ENCODE measurements around the gene HAGHL.
"Not testable (repeated sequence)": the region's sequence is repeated elsewhere in the genome, so short reads cannot be mapped to it uniquely, and the experiment has no call there.

The HAGHL gene

DNA sequence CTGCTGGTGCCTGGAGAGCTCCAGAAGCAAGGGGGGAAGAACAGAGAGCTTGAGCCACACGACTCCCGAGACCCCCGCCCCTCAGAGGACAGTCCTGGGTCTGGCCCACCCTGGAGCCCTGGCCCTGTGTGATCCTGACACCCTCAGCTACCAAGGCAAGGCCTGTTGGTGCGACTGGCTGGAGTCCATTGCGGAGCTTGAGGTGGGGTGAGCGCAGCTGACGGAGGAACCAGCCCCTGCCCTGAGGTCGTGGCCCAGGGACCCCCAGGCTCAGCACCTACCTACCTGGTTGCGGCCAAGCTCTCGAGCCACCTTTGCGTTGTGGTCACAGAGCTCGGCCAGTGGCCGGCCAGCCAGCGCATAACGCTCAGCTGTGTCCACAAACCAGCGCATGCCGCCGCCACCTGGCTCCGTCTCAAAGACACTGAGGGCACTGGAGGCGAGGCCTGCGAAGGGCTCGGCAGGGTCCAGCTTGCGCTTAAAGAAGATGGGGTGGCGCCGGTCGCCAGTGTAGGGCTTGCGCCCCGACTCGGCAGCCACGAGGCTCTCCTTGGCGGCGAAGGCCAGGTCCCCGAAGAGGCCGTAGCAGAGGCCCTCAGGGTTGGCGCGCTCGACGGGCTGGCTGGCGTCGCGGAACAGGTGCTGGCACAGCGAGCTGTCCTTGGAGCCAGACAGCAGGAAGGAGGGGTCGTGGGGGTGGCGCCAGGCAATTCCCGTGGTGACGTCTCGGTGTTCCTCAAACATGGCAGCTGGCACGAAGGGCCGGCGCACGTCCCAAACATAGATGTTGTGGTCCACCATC is 40.2 kb upstream of the HAGHL start:
- no peak for DNase-seq (ENCODE audit: low read depth in 2 of 3, low spot score in 1 of 3)

DNA sequence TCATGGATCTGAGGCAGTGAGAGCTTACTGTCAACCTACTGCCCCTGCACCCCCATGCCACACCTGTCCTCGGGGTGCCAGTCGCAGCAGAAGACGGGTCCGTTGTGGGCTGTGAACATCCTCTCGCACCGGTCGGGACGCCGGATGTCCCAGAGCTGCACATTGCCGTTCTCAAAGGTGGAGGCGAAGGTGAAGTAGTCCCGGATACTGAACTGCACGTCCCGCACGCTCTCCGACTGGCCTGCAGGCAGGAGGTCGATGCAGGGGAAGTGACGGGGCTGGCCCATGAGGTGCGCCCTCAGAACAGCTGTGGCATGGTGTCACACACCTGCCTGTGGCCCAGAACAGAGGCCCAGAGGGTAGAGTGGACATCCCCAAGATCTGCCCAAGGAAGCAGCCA is 39.4 kb upstream of the HAGHL start:
- no peak for DNase-seq (ENCODE audit: low read depth in 2 of 3, low spot score in 1 of 3)

DNA sequence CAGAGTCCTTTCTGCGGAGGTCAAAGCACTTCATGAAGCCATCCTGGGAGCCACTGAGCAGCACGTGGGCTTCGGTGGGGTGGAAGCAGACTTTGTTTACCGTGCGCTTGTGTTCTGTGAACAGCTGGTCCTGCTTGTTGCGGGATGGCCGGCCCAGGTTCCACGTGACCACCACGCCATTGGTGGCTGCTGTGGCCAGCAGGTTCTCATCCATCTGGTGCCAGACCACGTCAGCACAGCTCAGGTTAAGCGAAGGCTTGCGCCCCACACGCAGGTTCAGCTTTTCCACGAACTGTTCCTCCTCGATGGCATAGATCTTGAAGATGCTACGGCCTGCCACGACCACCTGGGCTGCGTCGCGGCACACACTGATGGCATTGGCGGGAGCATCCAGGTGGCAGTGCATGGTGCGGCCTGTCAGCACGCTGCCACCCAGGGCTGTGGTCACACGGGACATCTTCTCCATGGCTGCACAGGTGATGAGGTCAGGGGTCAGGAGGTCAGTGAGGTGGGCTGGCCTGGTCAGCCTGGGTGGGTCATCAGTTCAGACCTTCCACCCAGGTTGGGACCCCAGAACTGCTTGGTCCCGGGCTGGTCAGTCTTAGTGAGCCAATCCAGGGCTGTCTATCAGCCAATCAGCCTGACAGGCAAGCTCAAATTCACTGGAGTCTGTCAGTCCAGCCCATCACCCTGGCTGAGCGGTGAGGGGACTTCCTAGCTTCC is 37.6 kb upstream of the HAGHL start:
- DNase-seq (ENCODE audit: low read depth in 2 of 3, low spot score in 1 of 3) = no peak

DNA sequence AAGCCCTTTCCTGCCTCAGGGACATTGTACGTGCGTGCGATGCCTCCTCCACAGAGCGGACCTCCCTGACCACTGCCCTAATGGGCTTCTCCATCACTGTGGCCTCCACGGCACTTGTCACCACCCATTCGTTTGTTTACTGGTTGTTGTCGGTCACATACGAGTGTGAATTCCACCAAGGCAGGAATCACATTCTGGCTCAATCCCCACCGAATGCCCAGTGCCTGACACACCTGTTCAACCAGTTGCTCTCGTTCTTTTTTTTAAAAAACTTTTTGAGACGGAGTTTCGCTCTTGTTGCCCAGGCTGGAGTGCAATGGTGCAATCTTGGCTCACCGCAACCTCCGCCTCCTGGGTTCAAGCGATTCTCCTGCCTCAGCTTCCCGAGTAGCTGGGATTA is 35.7 kb upstream of the HAGHL start:
- DNase-seq (ENCODE audit: low read depth in 2 of 3, low spot score in 1 of 3) = not testable (repeated sequence)

DNA sequence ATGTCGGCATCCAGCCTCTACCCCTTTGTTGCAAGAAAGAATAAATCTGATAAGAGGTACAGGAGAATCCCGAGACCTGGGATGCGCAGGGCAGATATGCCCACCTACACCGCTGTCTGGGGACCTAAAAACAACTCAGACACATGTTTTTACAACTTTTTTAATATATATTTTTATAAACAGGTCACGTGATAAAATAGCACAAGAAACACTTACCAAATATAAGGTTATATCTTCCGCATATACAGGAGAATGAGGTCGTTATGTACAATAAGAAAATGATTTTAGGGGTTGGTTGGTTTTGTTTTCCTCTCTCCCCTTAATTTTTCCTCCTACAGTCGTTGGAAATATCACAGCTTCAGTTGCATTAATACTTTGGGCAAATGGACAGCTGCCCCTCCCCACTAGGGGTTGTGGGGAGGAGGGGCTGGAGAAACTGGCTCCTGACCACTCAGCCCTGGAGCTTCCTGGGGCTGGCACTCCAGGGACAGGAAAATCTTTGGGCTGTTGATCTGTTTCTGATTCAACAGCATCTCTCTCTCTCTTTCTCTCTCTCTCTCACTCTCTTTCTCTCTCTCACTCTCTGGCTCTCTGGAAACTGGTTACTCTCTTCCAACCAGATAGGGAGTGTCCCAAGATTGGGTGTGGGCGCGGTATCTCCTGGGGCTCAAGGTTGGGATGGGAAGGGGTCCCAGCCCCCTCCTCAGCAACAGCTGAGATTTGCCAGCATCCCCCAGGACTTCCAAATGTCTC is 34.4 kb upstream of the HAGHL start:
- DNase-seq (ENCODE audit: low read depth in 2 of 3, low spot score in 1 of 3) = no peak

DNA sequence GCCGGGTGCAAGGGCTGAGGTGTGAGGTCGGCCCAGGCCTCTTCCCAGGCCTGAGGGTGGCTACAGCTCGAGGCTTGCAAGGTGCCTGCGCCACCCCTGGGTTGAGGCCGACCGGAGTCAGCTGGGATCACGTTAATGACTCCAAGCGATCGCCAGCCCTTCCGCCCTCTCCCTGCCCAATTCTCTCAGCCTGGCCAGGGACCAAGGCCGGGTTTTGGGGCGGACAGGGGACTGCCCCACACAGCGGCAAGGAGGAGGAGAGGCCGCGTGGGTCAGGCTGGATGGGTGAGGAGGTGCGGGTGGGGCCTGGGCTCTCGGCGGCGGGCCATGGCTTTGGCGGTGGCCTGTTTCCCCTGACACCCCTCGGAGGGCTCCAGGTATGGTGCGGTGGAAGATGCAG is 33.5 kb upstream of the HAGHL start:
- no peak for DNase-seq (ENCODE audit: low read depth in 2 of 3, low spot score in 1 of 3)

DNA sequence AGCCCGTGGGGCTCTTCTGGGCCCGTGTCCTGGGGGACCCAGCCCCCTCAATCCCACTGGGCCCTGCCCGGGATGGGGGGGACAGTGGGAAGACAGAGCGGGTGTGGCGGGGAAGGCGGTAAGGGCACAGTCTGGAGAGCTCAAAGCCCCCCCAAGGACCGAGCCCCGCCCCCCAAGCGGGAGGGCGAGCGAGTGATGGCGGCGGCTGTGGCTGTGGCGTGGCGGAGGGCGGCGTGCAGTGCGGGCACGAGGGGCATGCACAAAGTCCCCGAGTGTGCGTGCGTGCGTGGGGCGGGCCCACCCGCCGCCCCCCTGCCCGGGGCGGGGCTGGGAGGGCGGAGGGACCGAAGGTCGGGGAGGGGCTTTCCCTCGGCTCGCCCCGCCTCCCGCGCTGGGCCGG is 33.1 kb upstream of the HAGHL start:
- no peak for DNase-seq (ENCODE audit: low read depth in 2 of 3, low spot score in 1 of 3)

DNA sequence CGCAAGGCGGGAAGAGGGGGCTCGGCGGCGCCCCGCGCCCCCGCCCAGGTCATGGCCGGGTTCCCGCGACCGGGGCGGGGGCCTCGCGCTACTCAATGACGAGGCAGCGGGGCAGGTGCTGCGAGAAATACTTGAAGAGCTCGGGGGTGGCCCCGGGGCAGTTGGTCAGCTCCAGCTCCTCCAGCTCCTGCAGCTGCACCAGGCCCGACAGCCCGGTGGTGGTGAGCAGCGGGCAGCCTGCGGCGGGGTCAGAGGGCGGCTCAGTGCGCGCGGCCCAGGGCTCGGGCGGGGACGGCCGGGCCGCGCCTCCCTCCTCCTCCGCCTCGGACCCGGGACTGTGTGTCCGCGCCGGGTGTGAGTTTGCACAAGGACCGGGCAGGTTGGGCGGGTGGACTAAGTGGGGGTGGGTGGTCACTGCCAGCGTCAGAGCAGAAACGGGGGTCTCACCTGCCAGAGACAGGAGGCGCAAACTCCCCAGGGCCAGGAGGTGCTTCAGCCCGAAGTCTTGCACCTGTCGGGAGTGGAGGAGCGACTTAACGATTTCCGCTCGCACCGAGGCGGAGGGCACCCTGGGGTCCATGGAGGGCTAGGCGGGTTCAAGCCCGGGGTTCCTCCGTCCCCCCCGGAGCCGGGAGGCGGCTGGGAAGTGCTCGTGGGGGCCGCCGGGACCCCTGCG is 32.6 kb upstream of the HAGHL start:
- DNase-seq (ENCODE audit: low read depth in 2 of 3, low spot score in 1 of 3) = no peak

DNA sequence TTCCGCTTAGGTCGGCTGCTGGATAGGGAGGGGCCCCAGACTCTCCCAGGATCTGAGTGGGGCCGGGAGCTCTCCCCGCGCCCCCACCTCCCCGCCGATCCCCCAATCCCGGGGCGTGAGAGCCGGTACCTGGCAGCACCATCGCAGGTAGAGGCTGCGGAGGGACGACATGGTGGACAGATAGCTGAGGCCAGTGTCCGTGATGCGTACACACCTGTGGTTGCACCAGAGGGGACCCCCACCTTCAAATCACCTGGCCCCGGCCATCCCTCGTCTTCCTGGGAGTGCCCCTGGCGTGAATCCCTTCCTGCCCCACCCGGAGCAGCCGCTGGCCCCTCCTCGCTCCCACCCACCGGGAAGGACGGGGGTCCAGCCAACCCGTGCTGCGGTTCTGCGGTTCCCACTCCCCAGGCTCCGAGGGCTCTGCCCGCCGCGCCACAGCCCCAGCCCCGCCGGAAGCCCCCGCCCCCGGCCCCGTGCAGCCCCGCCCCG is 32.0 kb upstream of the HAGHL start:
- no peak for DNase-seq (ENCODE audit: low read depth in 2 of 3, low spot score in 1 of 3)

DNA sequence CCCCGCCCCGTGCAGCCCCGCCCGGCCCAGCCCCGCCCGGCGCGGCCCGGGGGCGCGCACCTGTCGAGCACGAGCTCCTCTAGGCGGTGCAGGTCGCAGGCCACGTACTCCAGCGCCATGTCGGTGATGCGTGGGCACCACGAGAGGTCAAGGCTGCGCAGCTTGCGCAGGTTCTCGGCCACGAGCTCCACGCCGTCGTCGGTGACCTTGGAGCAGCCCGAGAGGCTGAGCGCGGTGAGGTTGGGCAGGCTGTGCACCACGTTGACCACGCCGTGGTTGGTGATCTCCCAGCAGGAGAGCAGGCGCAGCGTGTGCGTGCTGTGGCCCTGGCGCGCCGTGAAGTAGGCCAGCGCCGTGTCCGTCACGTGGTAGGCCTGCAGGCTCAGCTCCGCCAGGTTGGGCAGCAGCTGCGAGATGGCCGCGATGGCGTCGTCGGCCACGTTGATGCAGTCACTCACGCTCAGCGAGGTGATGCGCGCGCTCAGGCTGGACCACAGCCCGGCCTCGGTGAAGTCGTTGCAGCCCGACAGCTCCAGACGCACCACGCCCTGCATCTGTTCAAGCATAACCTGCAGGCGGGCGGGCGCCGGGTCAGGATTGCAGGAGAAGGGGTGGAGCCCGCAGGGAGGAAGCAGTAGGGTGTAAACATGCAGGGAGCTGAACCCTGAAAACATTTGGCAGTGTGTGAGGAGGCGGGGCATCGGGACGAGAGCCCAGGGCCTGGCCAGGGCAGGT is 31.4 kb upstream of the HAGHL start:
- peak; percentile 40 to 60 (median 53) for DNase-seq (ENCODE audit: low read depth in 2 of 3, low spot score in 1 of 3)

DNA sequence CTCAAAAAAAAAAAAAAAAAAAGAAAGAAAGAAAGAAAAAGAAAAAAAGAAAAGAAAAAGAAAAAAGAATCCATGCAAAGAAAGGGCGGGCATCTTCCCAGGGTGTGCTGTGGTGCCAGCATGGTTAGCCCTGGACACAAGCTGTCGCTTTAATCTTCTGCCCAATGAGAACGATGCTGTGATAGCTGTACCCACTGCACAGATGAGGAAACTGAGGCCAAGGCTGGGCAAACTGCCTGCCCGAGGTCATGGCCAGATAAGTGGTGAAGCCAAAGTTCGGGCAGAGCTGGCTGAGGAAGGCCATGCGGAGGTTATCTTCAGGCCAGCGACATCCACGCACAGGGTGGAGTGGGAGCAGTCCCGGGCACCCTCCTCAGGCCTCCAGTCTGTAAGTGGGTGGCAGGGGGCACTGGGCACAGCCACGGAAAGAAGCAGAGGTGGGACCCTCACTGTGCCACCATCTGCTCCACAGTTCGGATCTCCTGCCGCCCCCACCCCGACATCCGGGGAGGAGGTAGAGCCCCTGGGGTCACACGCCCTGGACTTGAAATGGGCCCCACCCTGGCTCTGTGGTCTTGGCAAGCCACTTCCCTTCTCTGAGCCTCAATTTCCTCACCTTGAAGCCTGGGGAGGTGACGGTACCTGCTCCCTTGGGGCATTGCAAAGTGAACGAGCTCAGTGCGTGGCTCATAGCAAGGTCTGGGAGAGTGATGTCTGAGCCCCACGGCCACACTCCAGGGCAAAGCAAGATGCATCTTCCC is 27.8 kb upstream of the HAGHL start:
- DNase-seq (ENCODE audit: low read depth in 2 of 3, low spot score in 1 of 3) = no peak

DNA sequence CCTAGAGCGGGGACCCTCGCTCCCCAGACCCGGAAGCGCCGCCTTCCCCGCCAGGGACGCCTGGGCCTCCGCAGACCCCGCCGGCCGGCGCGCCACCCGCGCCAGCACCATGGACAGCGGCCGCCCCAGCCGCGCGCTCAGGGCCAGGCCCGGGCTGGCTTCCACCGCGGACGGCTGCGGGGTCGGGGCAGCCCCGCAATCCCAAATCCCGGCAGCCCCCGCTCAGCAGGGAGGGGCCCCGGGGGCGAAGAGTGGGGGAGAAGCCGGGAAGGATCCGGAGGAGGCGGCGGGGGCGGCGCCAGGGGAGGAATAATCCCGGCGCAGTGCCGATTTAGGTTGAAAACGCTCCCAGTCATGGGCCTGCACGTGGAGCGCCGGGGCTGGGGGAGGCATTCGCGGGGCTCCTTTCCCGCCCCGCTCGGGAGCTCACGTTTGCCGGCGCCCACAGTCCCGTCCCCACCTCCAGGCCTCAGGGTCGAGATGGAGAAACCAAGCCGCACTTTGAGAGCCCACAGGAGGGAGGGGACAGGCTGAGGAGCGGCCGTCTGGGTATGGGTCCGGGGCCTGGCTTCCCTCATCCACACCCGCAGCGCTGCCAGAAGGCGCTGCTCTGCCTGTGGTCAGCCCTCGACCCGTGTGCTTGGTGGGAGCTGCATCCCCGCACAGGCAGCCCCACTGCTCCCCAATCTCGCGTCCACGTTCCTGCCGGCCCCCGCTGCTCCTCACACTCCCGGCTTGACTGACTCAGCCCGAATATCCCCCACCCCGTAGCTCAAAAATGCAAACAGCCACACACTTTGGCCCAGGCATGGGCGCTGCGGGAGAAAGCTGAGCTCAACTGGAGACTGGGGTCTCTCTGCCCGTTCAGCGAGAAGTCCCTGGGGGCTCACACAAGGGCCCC is 26.0 kb upstream of the HAGHL start:
- DNase-seq (ENCODE audit: low read depth in 2 of 3, low spot score in 1 of 3) = no peak

DNA sequence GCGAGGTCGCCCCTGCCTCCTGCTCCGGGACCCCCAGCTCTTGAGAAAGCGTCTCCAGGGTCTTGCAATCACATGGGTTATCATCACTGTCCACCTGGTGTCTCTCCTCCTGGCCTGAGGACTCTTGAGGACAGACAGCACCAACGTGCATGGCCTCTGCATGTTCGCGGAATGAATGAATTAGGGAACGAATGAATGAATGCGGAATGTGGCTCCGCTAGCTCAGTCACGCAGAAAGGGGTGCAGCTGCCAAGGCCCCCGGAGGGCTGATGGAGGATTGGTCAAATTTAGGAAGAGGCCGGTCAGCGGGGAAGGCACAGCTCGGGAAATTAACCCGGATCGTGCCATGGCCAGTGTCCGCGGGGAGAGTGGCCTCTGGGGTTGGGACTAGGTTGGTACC is 24.6 kb upstream of the HAGHL start:
- no peak for DNase-seq (ENCODE audit: low read depth in 2 of 3, low spot score in 1 of 3)

DNA sequence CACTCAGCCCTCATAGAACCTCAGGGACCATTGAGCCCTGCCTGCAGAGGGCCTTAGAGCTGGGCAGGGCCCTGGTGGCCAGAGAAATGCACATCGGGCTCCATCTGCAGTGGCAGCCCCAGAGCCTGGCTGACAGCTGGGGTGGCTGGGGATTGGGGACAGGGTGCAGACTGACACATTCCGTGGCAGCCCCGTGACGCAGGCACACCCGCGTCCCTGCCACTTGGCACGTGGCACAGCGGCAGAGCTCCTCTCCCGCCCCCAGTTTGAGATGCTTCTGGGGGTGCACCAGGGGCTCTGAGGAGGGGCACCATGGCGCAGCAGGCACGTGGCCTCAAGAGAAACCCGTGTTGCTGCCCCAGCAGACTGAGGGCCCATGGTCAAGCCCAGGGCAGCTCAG is 23.5 kb upstream of the HAGHL start:
- no peak for DNase-seq (ENCODE audit: low read depth in 2 of 3, low spot score in 1 of 3)

DNA sequence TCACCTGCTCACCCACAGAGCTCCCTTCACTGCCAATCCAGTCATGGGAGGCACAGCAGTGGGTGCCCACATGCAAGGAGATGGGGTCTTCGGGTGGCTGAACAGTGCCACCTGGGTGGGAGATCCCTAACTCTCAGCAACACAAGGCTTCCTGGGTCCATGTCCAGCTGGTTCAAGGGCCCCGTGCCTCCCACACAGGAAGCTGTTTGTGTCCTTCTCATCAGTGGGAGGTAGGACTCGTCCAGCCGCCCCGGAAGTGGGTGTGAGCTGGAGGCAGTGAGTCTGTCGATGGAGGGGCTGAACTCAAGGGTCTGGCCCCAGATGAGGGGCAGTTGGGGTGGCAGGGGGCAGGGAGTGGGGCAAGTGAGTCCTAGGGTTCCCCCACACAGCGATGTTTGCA is 22.9 kb upstream of the HAGHL start:
- DNase-seq (ENCODE audit: low read depth in 2 of 3, low spot score in 1 of 3) = no peak

DNA sequence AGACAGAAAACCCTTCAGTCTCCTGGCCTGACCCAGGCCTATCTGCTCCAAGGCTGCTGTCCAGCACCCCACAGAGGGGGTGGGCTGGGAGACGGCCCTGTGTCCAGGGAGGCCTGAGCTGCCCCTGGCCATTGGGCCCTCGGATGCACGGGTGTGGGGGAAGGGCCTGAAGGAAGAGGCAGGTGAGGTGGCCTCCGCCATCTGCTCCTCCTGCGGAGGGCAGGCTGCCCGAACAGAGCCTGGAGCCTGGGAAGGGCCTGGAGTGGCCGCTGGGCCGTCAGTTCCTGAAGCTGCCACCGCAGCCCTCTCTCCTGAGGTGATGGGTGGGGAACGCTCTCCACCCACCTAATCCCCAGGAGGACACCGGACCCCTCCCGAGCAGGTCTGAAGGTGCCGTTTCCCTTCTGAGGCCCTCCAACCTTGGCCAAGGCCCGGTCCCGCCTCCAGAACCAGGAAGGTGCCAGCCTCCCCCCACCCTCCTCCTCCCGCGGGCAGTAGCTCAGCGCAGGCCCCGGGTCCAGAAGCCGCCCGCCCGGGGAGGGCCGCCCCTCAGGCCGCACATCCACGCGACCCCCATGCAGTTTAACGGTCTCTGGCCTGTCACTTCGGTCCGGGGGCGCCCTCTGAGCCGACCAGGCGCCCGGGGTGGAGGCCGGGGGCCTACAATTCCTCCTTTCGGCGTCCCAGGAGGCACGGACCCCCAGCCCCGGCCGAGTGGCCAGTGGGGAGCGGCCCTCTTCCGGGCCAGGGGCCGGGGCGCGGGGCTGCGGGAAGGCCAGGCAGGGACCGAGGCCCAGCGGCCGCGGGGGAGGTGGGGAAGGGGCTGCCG is 22.1 kb upstream of the HAGHL start:
- DNase-seq (ENCODE audit: low read depth in 2 of 3, low spot score in 1 of 3) = no peak

DNA sequence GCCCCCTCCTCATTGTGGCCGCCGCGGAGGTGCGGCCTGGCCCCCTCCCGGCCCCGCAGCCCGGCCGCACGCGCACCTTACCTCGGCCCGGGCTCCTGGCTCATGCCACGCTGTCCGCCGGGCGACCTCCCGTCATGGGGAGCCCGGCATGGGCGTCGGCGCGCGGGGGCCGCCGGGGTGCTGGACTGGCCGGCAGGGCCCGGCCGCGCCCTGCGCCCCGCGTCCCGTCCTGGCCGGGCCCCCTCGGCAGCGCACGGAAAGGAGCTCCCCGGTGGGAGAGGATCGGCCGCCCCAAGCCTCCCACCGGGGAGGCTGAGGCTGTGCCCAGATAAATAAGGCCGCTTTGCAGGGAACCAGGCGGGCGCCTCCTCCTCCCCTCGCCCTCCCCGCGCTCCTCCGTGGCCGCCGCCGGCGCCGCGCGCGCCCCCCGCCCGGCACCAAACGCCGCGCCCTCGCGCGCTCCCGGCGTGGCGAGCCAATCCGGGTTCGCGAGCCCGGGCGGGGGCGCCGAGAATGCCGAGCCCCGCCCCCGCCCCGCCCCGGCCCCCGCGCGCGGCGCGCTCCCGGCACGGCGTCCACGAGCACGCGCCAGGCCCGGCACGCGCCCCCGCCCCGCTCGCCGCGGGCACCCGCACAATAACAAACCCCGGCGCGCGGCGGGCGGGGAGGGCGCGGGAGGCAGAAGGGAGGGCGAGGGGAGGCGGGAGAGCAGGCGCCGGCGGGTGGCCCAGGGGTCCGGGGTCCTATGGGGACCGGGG is 21.3 kb upstream of the HAGHL start, which contains the start of gene FBXL16:
FBXL16 (minus strand) TSS at position 371 of the 758 bp plus-strand sequence. CDS start 8,396 bp downstream, outside the sequence.
- DNase-seq (ENCODE audit: low read depth in 2 of 3, low spot score in 1 of 3) = no peak
